ENCODE measurements around the gene PSAT1.

DNA sequence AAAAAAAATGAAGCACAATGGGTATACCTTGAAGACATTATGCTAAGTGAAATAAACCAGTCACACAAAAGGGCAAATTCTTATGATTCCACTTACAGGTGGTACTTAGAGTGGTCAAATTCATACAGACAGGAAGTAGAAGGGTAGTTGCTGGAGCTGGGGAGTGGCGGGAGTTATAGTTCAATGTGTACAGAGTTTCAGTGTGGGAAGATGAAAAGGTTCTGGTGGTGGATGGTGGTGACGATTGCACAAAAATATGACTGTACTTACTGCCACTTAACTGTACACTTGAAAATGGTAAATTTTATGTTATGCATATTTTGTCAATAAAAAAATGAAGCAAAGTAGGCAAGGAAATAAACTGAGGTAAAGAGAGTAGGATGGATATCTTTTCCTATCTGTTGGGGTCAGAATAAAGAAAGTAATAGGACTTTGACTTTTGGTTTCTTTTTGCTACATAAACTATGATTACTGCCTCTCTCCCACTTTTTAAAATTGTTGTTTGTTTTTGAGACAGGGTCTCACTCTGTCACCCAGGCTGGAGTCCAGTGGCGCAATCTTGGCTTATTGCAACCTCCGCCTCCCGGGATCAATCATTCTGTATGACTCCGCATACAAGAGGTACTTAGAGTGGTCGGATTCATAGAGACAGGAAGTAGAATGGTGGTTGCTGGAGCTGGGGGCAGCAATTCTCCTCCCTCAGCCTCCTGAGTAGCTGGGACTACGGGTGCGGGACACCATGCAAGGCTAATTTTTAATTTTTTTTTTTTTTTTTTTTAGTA lies 4.0 kb upstream of the PSAT1 start:
- TF ChIP-seq, protein P1, sequence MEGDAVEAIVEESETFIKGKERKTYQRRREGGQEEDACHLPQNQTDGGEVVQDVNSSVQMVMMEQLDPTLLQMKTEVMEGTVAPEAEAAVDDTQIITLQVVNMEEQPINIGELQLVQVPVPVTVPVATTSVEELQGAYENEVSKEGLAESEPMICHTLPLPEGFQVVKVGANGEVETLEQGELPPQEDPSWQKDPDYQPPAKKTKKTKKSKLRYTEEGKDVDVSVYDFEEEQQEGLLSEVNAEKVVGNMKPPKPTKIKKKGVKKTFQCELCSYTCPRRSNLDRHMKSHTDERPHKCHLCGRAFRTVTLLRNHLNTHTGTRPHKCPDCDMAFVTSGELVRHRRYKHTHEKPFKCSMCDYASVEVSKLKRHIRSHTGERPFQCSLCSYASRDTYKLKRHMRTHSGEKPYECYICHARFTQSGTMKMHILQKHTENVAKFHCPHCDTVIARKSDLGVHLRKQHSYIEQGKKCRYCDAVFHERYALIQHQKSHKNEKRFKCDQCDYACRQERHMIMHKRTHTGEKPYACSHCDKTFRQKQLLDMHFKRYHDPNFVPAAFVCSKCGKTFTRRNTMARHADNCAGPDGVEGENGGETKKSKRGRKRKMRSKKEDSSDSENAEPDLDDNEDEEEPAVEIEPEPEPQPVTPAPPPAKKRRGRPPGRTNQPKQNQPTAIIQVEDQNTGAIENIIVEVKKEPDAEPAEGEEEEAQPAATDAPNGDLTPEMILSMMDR (IDR thresholded peaks at IDR 0.05; ENCODE audit: poor library complexity, severe bottlenecking), result no peak
- TF ChIP-seq EP300 (conservative IDR thresholded peaks at IDR 0.05; ENCODE audit: poor library complexity, severe bottlenecking) (no peak), EZH2 (IDR thresholded peaks at IDR 0.05; ENCODE audit: borderline replicate concordance, insufficient read depth, low read length, poor library complexity, severe bottlenecking) (no peak), POLR2AphosphoS5 (IDR thresholded peaks at IDR 0.05) (no peak)
- TF ChIP-seq, protein P2, sequence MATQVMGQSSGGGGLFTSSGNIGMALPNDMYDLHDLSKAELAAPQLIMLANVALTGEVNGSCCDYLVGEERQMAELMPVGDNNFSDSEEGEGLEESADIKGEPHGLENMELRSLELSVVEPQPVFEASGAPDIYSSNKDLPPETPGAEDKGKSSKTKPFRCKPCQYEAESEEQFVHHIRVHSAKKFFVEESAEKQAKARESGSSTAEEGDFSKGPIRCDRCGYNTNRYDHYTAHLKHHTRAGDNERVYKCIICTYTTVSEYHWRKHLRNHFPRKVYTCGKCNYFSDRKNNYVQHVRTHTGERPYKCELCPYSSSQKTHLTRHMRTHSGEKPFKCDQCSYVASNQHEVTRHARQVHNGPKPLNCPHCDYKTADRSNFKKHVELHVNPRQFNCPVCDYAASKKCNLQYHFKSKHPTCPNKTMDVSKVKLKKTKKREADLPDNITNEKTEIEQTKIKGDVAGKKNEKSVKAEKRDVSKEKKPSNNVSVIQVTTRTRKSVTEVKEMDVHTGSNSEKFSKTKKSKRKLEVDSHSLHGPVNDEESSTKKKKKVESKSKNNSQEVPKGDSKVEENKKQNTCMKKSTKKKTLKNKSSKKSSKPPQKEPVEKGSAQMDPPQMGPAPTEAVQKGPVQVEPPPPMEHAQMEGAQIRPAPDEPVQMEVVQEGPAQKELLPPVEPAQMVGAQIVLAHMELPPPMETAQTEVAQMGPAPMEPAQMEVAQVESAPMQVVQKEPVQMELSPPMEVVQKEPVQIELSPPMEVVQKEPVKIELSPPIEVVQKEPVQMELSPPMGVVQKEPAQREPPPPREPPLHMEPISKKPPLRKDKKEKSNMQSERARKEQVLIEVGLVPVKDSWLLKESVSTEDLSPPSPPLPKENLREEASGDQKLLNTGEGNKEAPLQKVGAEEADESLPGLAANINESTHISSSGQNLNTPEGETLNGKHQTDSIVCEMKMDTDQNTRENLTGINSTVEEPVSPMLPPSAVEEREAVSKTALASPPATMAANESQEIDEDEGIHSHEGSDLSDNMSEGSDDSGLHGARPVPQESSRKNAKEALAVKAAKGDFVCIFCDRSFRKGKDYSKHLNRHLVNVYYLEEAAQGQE (IDR thresholded peaks at IDR 0.05; ENCODE audit: borderline replicate concordance), result no peak
